Activated T-helper 2 cell treated with anti-CD3 and anti-CD28 coated beads, Interferon-gamma antibody, Interleukin-2, Interleukin-4, amounts not matched to agents 10 μg/mL and 5 μg/mL and 100 μg/mL, durations not matched to agents 14 hours and 24 hours and 36 hours (primary cell): Measurements from ENCODE around the gene GGT5. TPM values are rescaled to one million over a fixed set of nuclear protein-coding genes. Genes with fewer than 3 reads are reported as not detected.
"Not testable (repeated sequence)": the region's sequence is repeated elsewhere in the genome, so short reads cannot be mapped to it uniquely, and the experiment has no call there.

Experiments
- DNase-seq: peaks from one replicate; pipeline ENCODE4 v3.0.0; 2021; ENCODE audit warnings: low spot score
- H3K27ac Mint-ChIP-seq: one replicate; pipeline ENCODE4 v1.8.0; 2021; ENCODE audit warnings: mixed read lengths
- H3K27me3 Mint-ChIP-seq: one replicate; pipeline ENCODE4 v1.8.0; 2021; ENCODE audit warnings: low read depth, mixed read lengths
- H3K36me3 Mint-ChIP-seq: one replicate; pipeline ENCODE4 v1.8.0; 2021; ENCODE audit warnings: low read depth, mixed read lengths
- H3K4me1 Mint-ChIP-seq: one replicate; pipeline ENCODE4 v1.8.0; 2021; ENCODE audit warnings: low read depth, mixed read lengths
- H3K4me3 Mint-ChIP-seq: one replicate; pipeline ENCODE4 v1.8.0; 2021; ENCODE audit warnings: low read depth, mild to moderate bottlenecking, moderate library complexity, mixed read lengths
- H3K9me3 Mint-ChIP-seq: one replicate; pipeline ENCODE4 v1.8.0; 2021; ENCODE audit warnings: mixed read lengths
- intact Hi-C: fragments of 100-400 bp; cut with micrococcal nuclease; formaldehyde crosslinking; loops from one replicate; pipeline ENCODE4 v1.15.1; 2023
- total RNA-seq: library from RNA; stranded (reverse); gene quantifications from 2 replicates; pipeline ENCODE4 v1.2.3, GENCODE V29; 2022

The GGT5 gene
- total RNA-seq, 1 donor from 2014 or later, result 0.05 TPM

DNA sequence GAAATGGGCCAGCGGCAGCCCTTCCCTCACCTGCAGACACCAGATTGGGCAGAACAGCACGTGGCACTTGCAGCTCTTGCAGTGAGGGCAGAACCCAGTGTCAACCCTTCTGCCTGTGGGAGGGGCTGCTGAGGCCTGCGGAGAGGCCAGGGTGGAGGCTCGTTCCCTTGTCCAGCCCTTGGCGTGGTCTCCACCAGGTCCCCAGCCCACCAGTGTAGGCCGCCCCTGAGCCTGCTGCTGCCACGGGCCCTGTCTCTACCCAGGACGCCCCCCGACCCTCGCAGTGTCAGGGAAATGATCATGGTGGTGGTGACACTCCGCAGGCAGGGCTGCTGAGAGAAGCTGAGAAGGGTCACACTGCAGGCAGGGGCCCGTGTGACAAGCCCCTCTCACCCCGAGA is 11.3 kb upstream of the GGT5 start:
- H3K4me3 Mint-ChIP-seq, H3K27ac Mint-ChIP-seq, H3K4me1 Mint-ChIP-seq, H3K9me3 Mint-ChIP-seq, H3K36me3 Mint-ChIP-seq, H3K27me3 Mint-ChIP-seq, intact Hi-C loops, DNase-seq: not testable (repeated sequence)

DNA sequence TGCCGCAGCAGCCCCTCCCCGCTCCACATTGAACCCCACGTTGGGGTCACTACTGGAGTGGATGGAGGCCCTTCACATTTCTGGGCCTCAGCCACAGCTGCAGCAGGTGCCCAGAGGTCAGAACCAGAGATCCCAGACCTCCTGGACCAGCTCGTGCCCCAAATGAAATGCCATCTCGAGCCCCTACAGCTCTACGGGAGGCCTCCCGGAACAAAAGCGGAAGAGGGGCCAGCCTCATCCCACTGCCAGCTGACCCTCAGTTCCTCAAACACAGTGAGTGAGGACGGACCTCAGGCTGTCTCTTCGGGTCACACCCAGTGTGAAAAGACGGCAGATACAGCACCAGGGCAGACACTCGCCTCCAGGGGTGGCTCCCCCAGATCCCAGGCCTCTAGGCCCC is 8.2 kb upstream of the GGT5 start:
- H3K4me3 Mint-ChIP-seq, H3K36me3 Mint-ChIP-seq, DNase-seq, H3K4me1 Mint-ChIP-seq, H3K27me3 Mint-ChIP-seq, H3K27ac Mint-ChIP-seq, H3K9me3 Mint-ChIP-seq, intact Hi-C loops: not testable (repeated sequence)

DNA sequence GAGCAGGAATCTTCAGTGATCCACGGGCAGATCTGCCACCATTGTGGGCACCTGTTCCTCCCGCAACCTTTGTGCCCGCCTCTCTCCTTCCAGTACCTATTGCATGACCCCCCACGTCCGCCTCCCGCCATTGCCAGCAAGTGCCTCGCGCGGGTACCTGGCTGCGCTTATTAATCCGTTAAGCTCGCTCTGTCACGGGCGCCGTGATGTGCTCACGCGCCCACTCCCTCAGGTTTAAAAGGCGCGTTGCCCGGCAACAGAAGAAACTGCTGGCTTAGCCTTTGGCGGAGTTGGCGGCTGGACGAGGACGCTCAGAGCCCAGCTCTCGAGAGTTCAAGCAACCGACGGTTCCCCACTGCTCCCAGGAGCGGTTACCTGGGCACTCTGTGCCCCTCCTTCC is 6.4 kb upstream of the GGT5 start:
- DNase-seq, H3K27ac Mint-ChIP-seq, H3K4me3 Mint-ChIP-seq, intact Hi-C loops, H3K4me1 Mint-ChIP-seq, H3K27me3 Mint-ChIP-seq, H3K9me3 Mint-ChIP-seq, H3K36me3 Mint-ChIP-seq: not testable (repeated sequence)

DNA sequence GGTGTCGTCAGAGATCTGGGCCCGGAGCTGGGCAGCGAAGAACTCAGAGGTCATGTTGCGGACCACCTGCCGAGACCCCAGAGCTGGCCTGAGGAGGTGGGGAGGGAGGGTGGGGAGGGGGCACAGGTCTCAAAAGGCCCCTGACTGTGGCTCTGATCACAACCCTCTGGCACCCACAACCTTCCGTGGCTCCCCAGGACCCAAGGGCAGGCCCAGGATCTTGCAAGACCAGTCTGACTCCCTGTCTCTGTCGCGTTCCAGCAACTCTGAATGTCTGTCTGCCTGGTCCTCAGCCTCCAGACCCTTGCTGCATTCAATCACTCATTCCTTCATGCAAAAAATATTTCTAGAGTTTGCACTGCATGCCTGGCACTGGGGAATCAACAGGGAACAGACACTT is 4.5 kb upstream of the GGT5 start:
- DNase-seq, intact Hi-C loops, H3K9me3 Mint-ChIP-seq, H3K36me3 Mint-ChIP-seq, H3K27ac Mint-ChIP-seq, H3K27me3 Mint-ChIP-seq, H3K4me1 Mint-ChIP-seq, H3K4me3 Mint-ChIP-seq: not testable (repeated sequence)

DNA sequence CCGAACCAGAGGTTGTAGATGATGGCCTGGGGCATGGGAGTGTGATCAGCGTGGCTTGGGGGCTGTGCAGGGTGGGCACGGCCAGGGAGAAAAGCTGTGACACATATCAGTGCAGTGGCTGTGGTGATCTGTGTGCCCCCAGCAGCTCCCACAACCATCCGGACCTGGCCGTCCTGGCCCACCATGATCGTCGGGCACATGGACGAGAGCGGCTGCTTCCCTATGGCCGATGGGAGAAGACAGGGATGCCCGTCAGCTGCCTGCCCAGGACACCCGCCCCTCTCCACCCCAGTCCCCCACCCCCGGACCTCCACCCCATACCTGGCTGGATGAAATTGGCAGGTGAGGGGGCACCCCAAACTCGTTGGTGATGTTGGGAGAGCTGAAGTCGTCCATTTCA is 3.7 kb upstream of the GGT5 start:
- H3K36me3 Mint-ChIP-seq, intact Hi-C loops, H3K4me1 Mint-ChIP-seq, H3K9me3 Mint-ChIP-seq, H3K27ac Mint-ChIP-seq, H3K4me3 Mint-ChIP-seq, DNase-seq, H3K27me3 Mint-ChIP-seq: not testable (repeated sequence)

DNA sequence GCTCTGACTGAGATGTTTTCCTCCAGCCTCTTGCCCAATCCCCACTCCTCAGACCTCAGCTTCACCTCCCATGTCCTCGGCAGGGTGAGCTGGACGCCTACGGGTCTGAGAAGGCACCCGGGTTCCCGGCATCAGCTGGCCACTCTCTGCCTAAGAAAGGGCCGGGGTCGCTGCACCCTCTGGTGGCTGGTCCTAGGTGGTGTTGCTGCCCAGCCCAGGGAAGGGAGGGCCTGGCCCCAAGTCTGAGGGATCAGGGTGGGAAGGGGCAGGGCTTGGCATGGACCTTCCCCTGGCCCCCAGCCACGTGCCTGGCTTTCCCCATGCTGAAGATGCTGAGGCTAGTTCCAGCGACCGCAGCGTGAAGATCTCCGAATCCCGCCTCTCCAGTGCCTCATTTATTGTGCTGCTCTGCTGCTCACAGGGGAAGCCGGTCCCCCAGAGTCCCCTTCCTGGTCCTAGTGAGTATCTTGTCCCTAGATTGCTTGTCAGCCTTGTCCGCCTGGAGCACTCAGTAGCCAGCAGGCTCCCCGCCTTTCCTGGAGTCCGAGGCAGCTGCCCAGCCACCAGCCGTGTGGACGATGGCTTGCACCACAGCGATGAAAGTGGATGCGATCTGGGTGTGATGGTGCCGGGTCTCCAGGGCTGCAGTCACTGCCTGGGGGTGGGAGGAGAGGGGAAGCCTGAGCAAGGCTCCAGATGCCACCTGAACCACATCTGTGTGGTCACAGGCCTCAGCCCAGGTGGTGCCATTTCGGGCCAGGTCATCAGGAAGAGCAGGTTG is 2.9 kb upstream of the GGT5 start:
- intact Hi-C loops, result loop anchor here (2.0 kb wide), 1 partner anchor 59 kb away; no protein-coding TSS in a partner anchor
- no peak for DNase-seq
- Mint-ChIP-seq H3K4me3 (no peak overlapping the region), H3K4me1 (peaks cover 14% of the 10 kb centered on the region), H3K9me3 (no peaks in the 10 kb centered on the region), H3K36me3 (no peaks in the 10 kb centered on the region), H3K27me3 (no peaks in the 10 kb centered on the region), H3K27ac (no peak overlapping the region)

DNA sequence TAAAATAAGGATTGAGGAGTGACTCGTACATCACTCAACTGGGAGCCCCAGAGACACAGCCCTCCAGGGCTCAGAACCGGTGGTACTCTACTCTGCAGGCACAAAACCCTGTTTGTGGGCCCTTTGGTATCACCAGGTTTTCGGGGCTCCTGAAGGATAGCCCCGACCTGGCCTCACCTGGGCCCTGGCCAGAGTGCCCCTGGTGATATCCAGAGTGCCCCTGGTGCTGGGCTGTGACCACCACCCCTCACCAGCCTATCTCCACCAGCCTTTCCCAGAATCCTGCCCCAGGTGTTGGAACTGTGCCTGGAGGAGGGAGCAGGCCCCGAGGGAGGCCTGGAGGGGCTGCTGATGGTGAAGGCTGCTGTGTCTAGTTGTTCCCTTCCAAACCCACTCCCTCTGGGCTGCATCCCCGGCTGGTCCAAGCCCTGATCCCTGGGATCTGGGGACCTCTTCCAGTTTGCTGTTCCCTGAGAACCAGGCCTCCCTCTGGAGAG is 2.2 kb upstream of the GGT5 start:
- Mint-ChIP-seq H3K4me3 (no peak overlapping the region), H3K27ac (no peak overlapping the region), H3K9me3 (no peaks in the 10 kb centered on the region), H3K27me3 (no peaks in the 10 kb centered on the region), H3K36me3 (no peaks in the 10 kb centered on the region), H3K4me1 (peaks cover 20% of the 10 kb centered on the region)
- no peak for DNase-seq
- intact Hi-C loops, result loop anchor here (2.0 kb wide), 1 partner anchor 58 kb away; no protein-coding TSS in a partner anchor

DNA sequence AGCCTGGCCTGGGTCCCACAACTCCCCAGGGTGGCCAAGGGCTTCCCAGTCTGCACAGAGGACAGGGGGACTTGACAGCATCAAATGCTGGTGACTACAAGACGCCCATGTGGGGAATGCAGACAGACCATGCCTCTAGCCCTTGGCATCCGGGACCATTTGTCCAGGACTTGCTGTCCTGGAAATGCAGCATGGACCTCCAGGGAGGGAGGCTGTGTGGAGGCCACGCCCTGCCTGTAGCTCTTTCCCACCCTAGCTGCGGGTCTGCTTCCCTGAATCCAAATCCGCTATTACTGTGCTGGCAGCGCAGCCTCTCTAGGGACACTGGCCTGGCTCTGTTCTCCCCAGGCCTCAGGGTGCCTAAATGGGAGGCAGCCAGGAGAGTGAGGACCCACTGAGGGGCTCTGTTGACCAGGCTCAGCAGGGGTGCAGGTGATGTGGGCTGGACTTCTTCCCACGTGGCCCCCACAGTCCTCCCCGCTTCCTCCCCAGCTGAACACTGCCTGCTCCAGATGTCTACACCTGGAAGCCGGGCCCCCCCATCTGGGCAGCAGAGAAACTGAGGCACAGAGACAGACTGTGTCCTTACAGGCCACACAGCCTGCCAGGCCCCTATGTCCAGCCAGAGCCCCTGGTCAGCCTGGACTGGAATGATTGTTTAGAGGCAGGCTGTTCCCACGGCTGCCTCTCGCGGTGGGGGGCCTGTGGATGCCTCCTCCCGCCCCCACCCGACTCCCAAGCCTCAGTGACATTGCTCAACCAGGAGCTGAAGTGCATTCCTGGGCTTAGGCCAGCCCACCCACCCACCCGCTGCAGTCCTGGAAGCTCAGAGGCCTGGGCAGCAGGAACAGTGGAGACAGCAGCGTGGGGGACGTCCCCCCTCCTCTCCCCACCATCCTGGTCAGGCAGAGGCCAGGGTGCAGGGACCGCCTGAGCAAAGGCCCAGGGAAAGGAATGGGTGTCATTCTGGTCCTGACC is 991 bp upstream of the GGT5 start:
- not testable (repeated sequence) for H3K27ac Mint-ChIP-seq

DNA sequence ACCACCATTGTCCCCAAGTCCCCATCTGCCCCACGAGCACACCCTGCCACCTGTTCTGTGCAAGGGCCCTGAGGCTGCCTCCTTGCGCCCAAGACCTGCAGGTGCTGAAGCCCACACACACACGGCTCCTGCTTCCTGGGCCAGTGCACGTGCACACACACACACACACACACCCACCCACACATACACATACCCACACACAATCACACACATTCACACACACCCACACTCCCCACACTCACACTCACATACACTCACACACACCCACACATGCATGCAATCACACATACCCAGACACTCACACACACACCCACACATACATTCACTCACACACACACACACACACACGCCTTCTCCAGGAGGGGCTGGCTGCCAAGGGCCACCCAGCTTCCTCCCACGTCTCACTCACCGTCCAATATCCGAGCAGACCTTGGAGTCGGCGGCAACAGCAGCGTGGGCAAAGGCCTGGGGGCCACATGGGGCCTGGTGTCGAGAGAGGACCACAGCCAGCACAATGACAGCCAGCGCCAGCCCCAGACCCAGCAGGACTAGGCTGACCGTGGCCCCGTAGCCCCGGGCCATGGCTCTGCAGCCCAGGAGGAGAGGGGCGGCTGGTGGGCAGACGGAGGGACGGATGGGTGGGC is 616 bp downstream of the GGT5 start:
- H3K4me1 Mint-ChIP-seq, result peaks cover 35% of the 10 kb centered on the region
- H3K9me3 Mint-ChIP-seq, result no peaks in the 10 kb centered on the region
- intact Hi-C loops, result no loop called here
- no peak overlapping the region for H3K4me3 Mint-ChIP-seq
- H3K36me3 Mint-ChIP-seq, result no peaks in the 10 kb centered on the region
- peak overlapping the region; percentile 8 for H3K27ac Mint-ChIP-seq
- no peaks in the 10 kb centered on the region for H3K27me3 Mint-ChIP-seq
- DNase-seq, result no peak

More for the DNA sequence above, 991 bp upstream of the GGT5 start:
- H3K9me3 Mint-ChIP-seq, H3K27me3 Mint-ChIP-seq, H3K4me3 Mint-ChIP-seq, DNase-seq, H3K36me3 Mint-ChIP-seq: not testable (repeated sequence)
- intact Hi-C loops, result loop anchor here (2.0 kb wide), 1 partner anchor 57 kb away; no protein-coding TSS in a partner anchor
- peaks cover 27% of the 10 kb centered on the region for H3K4me1 Mint-ChIP-seq

DNA sequence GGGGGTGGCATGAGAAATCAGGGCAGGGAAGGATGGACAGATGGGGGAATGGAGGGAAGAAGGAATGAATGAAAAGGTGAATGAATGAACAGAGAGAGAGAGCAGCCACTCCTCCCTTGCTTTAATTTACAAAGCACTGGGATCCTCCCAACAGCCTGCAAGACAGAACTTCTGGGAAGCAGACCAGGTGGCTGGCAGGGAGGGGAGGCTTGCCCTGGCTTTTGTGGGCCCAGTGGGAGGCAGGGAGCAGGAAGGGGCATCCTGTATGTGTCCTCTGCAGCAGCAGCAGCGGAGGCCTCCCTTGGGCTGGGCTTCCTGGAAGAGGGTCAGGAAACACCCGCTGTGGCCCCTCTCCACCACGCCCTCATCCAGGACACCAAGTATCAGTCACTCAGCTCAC is 1.5 kb downstream of the GGT5 start:
- DNase-seq, H3K9me3 Mint-ChIP-seq, H3K27me3 Mint-ChIP-seq, H3K36me3 Mint-ChIP-seq, H3K4me3 Mint-ChIP-seq, intact Hi-C loops: not testable (repeated sequence)
- Mint-ChIP-seq H3K27ac (peak overlapping the region; percentile 78), H3K4me1 (peaks cover 35% of the 10 kb centered on the region)

DNA sequence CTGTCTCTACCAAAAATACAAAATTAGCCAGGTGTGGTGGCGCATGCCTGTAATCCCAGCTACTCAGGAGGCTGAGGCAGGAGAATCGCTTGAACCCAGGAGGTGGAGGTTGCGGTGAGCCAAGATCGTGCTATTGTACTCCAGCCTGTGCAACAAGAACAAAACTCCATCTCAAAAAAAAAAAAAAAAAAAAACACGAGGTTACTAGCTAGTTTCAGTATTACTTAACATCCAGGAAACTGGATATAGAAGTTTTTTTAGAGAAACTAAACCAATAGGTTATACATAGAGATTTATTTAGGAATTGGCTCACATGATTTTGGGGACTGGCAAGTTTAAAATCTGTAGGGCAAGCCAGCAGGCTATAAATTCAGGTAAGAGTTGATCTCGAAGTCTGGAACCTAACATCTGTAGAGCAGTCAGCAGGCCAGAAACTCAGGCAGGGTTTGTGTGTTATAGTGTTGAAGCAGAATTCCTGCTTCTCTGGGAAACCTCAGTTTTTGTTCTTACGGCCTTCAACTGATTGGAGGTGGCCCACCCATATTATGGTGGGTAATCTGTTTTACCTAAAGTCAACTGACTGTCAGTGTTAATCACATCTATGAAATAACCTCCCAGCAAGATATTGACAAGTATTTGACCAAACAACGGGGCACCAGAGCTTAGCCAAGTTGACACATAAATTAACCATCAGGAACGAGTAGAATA is 3.7 kb downstream of the GGT5 start:
- H3K36me3 Mint-ChIP-seq, H3K9me3 Mint-ChIP-seq, DNase-seq, H3K27me3 Mint-ChIP-seq, intact Hi-C loops, H3K4me3 Mint-ChIP-seq, H3K27ac Mint-ChIP-seq: not testable (repeated sequence)
- peaks cover 34% of the 10 kb centered on the region for H3K4me1 Mint-ChIP-seq

DNA sequence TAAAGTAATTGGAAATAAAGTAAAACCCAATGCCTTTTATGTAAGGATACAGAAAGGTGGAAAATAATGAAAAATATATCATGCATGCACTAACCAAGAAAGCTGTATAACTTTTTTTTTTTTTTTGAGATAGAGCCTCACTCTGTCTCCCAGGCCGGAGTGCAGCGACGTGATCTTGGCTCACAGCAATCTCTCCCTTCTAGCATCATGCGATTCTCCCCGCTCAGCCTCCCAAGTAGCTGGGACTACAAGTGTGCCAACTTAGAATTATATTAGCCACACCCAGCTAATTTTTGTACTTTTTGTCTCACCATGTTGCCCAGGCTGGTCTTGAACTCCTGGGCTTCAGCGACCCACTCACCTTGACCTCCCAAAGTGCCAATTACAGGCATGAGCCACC is 4.5 kb downstream of the GGT5 start:
- no peak for DNase-seq
- Mint-ChIP-seq H3K27me3 (no peaks in the 10 kb centered on the region), H3K27ac (no peak overlapping the region), H3K9me3 (no peaks in the 10 kb centered on the region), H3K4me3 (no peak overlapping the region), H3K36me3 (no peaks in the 10 kb centered on the region), H3K4me1 (peaks cover 34% of the 10 kb centered on the region)
- intact Hi-C loops, result no loop called here
